ENCODE measurements around the gene CRTAP.

DNA sequence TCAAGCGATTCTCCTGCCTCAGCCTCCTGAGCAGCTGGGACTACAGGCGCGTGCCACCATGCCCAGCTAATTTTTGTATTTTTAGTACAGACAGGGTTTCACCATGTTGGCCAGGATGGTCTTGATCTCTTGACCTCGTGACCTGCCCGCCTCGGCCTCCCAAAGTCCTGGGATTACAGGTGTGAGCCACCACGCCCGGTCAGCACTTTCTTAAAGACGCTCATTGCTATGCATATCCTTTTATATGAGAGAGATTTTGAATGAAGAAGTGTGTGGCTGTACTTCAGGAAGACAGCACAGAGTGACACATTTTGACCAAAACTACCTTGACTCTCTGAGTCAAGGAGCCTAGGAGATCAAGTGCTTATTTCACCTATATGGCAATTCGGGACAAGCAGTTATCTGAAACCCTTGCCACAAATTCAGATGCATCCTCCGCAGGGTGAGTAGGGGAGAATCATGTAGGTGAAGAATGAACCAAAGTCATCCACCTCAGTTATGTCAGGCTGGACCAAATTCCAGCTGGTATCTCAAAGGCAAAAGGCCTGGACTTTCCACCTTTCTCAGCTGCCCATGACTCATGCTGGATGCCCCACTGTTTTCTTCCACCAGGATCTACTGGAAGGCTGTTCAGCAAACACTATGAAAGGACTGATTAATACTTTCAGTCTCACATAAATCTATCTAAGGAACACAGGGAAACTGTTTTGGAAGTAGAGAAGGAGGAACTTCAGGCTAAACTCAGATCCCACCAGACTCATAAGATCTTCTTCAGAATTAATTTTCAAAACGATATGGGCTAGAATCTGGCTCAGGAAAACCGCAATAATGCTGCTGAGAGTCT, 72.9 kb downstream of the CRTAP start:
- TF ChIP-seq, protein P1, sequence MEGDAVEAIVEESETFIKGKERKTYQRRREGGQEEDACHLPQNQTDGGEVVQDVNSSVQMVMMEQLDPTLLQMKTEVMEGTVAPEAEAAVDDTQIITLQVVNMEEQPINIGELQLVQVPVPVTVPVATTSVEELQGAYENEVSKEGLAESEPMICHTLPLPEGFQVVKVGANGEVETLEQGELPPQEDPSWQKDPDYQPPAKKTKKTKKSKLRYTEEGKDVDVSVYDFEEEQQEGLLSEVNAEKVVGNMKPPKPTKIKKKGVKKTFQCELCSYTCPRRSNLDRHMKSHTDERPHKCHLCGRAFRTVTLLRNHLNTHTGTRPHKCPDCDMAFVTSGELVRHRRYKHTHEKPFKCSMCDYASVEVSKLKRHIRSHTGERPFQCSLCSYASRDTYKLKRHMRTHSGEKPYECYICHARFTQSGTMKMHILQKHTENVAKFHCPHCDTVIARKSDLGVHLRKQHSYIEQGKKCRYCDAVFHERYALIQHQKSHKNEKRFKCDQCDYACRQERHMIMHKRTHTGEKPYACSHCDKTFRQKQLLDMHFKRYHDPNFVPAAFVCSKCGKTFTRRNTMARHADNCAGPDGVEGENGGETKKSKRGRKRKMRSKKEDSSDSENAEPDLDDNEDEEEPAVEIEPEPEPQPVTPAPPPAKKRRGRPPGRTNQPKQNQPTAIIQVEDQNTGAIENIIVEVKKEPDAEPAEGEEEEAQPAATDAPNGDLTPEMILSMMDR (IDR thresholded peaks at IDR 0.05) = no peak
- no peak for TF ChIP-seq POLR2A (IDR thresholded peaks at IDR 0.05)

Measured in testis (tissue), 2 donors.